Frontal cortex (tissue), 4 donors: ENCODE data around the gene SLC25A20. TPM values are rescaled to one million over a fixed set of nuclear protein-coding genes. Genes with fewer than 3 reads are reported as not detected.
"Not testable (repeated sequence)": the region's sequence is repeated elsewhere in the genome, so short reads cannot be mapped to it uniquely, and the experiment has no call there.

ENCODE experiments used
- DNase-seq, 2 donors: peaks; one replicate each; pipeline ENCODE4 v3.0.0; 2012; ENCODE audit warnings: low spot score in 2 of 2
- FAIRE-seq: peaks from 2 replicates; lab custom pipeline; 2012; peaks lifted over from hg19 to GRCh38; lab: Jason Lieb, UNC
- total RNA-seq: library from RNA; depleted of rRNA; stranded (reverse); fragments of >200 nt; gene quantifications from one replicate; pipeline ENCODE4 v1.2.3, GENCODE V29; 2014
- donor health status: control.
- donor health status: control.
- donor health status: control.

The SLC25A20 gene
- total RNA-seq, 1 donor from 2014 or later: 9.0 TPM

DNA sequence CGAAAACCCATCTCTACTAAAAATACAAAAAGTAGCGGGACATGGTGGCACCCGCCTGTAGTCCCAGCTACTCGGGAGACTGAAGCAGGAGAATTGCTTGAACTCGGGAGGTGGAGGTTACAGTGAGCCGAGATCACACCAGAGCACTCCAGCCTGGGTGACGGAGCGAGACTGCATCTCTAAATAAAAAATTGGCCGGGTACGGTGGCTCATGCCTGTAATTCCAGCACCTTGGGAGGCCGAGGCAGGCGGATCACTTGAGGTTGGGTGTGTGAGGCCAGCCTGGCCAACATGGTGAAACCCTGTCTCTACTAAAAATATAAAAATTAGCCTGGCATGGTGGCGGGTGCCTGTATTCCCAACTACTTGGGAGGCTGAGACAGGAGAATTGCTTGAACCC is 8.3 kb upstream of the SLC25A20 start:
- not testable (repeated sequence) for DNase-seq, FAIRE-seq

DNA sequence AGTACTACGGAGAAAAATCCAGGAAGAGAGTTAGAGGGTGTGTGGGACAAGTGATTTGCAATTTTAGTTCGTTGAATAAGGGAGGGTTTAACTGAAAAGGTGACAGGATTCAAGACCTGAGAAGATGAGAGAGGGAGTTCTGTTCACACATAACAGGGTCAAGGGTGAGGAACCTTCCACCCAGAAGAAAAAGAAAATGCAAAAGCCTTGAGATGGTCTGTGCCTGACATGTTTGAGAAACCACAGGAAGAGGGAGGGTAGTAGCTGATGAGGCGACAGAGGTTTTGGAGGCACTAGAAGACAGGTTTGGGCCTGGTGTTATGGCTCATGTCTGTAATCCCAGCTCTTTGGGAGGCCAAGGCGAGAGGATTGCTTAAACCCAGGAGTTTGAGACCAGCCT is 591 bp upstream of the SLC25A20 start:
- FAIRE-seq: no peak

DNA sequence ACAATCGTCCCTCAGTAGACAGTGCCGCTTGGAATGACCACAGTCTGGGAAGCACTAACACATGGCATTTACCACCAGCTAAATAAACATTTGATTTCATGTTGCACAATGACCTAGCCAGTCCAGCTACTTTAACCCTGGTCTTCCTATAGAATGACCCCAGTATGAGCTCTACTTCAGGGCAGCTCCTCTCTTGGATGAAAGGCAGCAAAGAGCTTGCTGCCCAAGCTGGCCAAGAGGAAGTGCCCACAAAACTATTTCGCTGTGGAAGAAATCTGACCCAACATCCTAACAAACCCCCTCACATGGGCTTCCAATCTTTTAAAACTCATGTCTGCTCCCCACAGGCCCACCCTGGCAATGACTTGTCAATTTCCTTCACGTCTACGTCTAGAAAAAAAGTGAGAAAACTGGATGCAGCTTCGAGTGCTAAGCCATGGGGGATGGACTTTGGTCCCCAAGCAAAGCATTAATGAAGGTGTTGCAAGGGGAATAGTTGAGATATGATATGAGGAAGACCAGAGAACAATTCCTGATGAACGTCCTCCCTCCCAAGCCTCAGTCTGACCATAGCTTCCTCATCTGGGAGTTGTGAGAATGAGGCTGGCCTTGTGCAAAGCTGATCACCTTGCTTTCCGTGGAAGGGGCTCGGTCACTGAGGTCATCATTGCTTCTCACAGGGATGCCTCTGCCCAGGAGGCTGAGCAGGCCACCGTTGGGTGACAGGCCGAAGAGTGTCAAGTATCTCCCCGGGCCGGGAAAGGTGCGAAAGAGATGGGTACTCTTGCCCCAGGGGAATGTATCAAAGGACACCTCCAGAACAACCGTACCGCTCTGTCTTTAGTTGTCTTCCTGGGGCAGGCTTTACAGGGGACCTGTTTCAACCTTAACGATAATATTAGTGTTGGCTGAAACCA is 964 bp downstream of the SLC25A20 start:
- DNase-seq (no peak), FAIRE-seq (no peak)

More for the DNA sequence above, 591 bp upstream of the SLC25A20 start:
- no peak for DNase-seq

DNA sequence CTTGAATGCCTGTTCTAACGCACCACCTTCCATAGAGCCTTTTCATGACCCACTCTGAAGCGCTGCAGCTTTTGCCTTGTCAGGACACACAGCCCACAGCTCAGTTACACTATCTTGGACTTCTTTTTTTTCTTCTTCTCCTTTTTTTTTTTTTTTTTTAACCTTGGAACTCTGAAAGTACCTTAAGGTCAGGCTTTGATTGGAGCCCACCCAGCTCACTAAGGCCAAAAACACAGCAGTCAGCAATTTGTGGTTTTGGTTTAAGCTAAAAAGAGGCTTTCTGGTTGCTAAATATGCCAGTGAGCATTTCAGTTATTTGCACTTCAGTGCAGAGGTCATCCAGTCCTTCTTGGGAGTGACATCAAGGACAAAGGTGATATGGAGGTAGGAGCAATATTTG is 1.7 kb downstream of the SLC25A20 start:
- DNase-seq: no peak
- no peak for FAIRE-seq

DNA sequence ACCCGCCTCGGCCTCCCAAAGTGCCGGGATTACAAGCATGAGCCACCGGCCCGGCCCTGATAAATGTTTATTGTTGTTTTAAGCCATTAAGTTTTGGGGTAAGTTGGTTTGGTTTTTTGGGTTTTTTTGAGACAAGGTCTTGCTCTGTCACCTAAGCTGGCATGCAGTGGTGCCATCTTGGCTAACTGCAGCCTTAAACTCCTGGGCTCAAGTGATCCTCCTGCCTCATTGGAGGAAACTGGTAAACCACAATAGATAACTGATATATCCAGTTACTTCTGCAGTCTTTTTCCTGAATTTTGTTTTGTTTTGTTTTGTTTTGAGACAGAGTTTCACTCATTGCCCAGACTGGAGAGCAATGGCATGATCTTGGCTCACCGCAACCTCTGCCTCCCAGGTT is 4.2 kb downstream of the SLC25A20 start:
- DNase-seq (no peak), FAIRE-seq (no peak)

DNA sequence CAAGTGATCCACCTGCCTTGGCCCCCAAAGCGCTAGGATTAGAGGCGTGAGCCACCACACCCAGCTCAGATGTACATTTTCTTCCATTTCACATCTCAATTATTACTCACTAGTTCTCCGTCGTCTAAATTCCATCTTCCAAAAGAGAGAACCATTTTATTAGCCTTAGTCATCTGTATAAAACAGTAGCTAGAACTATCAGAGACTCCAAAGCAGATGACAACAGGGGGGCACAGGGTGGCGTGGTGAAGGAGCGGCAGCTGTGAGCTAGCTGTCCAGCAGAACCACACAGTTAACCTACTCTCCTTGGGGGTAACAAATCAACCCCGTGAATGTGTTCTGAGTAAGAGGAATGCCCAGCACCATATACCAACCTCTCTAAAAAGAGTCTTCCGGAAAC is 7.1 kb downstream of the SLC25A20 start:
- FAIRE-seq: no peak
- no peak for DNase-seq

DNA sequence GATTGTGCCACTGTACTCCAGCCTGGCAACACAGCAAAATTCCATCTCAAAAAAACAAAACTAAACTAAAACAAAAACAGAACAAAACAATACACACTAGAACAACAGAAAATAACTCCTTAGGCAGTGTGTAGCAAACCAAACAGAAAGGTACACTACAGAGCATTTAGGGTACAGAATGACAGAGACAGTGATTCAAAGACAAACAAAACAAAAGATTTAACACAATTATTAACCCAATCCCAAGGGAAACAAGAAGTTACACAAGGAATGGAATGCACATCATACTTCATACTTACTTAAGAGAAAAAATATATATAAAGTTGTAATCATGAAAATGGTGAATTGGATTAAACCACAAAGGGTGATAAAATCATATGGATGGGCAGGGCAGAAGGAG is 12.9 kb downstream of the SLC25A20 start:
- FAIRE-seq: no peak
- no peak for DNase-seq

DNA sequence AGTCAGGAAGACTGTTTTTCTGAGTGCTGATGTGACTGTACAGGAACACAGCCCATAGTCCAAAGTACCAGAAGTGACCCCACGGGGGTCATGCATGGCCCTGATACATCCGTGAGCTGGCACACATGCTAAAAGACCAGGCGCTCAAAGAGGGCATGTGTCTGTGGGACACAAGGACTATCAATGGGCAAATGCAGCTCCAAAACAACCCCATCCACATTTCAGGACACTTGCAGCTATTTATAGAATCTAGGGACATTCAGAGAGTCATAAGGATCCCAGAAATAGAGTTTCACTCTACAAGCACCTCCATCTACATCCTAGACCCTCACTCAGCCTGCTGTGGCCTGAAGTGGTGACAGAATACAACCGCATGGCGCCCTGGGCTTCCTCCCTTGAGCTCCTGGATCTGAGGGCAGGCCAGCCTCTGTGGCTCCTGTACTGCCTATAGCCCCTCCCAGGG is 17.0 kb downstream of the SLC25A20 start:
- FAIRE-seq (no peak), DNase-seq (no peak)

DNA sequence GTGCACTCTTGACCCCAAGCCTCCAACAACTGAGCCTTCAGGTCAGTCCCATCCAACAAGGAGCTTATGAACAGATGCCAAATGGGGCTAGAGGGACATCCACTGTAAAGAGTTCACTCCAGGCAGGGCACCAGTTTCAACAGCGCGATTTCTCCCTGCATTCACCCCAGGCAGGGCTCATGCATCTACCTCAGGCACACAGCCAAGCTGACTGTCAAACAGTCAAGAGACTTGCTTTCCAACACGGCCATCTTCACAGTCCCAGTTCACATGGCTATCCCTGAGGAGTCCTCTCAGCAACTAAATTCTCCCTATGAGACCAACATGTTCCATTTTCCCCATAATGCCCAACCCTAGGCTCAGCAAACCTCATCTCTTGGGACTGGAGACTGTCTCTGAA is 17.7 kb downstream of the SLC25A20 start:
- DNase-seq: no peak
- no peak for FAIRE-seq

DNA sequence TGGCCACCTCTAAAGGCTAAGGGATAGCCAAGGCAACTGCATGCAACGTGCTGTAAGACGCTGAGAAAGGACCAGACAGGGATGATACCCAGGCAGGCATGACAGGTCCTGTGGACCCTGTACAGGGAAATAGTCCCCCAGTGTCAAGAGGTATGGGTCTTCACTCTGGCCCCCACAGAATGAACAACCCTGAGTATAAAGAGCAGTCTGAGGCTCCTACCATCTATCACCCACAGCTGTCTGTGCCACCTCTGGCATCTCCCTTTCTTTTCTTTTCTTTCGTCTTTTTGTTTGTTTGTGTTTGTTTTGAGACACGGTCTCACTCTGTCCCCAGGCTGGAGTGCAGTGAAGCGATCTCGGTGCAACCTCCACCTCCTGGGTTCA is 18.7 kb downstream of the SLC25A20 start:
- no peak for FAIRE-seq

DNA sequence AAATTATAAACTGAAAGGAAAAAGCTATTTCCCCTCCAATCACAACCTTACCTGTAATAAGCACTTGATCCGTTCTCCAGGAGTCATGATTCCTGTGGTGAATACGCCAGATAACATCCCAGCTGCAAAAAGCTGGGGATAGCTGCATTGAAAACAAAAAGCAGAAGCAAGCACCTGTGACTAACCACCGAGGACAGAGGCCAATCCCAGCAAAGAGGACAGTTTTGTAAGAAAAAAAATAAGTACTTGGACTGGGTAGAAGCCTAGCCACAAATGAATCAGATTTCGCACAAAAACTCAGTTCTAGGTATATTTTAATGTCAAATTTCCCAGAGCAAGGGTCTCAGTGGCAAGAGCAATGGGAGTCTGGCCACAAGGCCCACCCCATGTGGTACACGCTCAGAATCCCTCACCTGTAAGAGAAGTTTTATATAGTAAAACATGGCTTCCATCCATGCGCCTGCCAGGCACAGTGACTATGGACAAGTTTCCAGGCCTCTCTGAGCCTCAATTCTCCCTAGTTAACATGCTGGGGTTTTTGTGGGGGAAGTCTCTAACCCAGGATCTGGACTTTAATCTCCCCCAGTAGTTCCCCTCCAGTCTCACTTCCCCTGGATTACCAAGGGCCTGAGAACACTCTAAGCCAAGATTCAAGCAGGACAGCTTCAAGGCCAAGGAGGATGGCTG is 19.2 kb downstream of the SLC25A20 start:
- DNase-seq (no peak), FAIRE-seq (no peak)

More for the DNA sequence above, 18.7 kb downstream of the SLC25A20 start:
- no peak for DNase-seq

DNA sequence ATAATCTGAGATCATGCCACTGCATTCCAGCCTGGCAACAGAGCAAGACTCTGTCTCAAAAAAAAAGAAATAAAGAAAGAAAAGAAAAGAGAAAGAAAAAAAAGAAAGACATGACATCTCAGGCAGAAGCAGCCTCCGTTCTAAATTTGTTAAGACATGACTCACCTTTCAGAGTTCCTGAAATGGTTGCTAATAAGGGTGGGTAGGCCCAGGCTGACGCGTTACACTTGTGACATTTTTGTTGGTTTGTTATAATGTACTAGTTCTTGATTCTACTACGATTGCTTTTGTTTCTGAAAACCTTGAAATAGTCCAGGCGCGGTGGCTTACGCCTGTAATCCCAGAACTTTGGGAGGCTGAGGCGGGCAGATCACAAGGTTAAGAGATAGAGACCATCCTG is 21.0 kb downstream of the SLC25A20 start:
- FAIRE-seq: no peak
- no peak for DNase-seq

DNA sequence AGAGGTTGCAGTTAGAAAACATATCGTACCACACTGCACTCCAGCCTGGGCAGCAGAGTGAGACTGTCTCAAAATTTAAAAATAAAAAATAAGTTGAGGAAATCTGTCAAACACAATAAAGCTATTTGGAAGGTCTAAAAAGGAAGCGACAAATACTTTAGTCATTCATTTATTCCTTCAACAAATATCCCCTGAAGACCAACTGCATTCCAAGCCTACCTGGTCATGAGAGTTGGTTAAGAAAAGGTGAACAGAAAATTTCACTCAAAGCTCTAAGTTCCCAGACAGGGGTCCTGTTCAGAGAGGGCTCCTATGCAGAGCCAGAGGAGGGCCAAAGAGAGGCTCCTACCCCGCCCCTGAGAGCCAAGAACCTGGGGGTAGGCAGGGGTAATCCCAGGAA is 35.6 kb downstream of the SLC25A20 start:
- DNase-seq: no peak
- FAIRE-seq: no peak

DNA sequence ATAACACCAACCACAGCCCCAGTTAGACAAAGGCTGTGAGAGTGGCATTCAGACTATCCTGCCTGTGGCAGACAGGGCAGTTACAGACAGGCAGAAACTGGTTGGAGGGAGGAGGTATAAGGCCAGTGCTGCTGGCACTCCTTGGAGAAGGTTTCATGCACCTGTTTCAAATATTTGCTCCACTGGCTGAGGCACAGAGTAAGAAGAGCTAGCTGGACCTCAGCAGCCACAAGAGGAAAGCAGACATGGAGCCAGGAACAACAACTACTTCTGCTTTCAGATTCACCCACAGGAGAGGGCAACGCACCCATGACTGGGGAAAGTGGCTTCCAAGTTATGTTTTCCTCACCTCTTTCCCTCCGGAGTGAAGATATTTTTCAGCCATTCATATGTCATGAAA is 39.5 kb downstream of the SLC25A20 start:
- DNase-seq: no peak
- no peak for FAIRE-seq

DNA sequence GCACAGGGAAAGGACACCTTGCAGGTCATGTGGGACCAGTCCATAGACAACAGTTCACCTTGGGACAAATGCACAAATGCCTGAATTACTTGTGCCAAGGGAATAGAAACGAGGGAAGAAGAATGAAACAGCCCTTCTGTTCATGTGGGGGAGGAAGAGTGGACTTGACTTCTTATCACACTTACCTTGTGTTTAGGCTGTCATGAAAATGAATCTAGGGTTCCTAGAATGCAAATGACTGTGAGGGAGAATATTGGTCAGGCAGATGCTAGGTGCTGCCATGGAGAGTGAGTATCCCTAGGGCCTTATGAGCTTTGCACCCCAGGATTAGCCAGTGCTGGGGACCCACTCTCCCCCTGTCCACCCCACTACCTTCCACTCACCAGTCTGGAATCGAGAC is 40.0 kb downstream of the SLC25A20 start:
- DNase-seq (no peak), FAIRE-seq (no peak)

DNA sequence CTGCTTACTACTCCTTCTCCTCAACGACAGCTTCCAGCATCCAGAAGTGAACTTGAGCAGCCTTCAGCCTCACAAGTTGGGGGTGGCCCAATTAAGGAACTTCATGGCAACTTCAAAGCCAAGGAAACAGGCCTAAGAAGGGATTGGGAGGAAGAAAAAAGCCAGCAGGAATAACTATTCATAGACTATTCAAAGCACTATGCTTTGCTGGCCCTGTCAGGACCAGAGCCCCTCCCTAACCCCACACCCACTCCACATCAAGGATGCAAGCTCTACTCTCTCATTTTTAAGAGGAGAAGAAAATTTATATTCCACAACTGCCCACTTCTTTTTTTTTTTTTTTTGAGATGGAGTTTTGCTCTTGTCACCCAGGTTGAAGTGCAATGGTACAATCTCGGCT is 41.0 kb downstream of the SLC25A20 start:
- no peak for DNase-seq
- FAIRE-seq: no peak

DNA sequence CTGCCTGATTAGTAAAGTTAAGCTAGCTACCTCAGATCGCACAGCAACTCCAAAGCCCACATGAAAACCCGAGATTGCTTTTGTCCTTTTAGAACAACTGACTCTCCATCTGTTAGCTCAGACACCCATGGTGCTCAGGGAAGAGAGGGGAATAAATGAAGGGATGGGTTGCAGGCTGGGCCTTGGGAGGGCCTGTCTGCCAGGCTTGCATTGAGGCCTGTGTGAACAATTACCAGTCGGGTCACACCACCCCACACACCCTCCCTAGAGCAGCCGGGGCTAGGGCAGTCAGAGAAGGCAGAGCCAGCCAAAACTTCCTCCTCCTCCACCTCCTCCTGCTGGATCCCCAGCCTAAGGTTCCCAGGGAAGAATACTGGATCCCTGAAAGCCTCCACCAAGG is 42.2 kb downstream of the SLC25A20 start:
- DNase-seq: no peak
- no peak for FAIRE-seq

DNA sequence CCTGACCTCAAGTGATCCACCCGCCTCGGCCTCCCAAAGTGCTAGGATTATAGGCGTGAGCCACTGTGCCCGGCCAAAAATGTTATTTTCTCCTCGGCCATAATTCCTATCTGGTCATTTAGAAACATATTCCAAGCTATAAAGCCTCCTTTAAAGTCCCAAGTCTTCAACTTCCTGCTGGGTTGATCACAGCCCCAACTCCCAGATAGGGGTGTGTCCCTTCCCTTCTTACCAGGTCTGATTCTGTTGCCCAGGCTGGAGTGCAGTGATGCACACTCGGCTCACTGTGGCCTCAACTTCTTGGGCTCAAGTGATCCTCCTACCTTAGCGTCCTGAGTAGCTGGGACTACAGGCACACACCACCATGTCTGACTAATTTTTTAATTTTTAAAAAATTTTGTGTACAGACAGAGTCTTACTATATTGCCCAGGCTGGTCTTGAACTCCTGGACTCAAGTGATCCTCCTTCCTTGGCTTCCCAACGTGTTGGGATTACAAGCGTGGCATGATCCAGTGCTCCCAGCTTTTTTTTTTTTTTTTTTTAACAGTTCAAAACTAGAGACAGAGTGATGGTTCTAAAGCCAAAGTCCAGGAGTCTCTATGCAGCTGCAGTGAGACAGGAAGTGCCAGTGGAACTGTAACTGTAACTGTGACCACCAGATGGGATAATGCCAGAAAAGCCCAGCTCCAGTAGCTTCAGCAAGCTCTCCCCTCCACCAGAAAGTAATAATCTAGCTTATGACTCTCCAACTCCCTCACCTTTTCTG is 42.8 kb downstream of the SLC25A20 start:
- DNase-seq (no peak), FAIRE-seq (no peak)

DNA sequence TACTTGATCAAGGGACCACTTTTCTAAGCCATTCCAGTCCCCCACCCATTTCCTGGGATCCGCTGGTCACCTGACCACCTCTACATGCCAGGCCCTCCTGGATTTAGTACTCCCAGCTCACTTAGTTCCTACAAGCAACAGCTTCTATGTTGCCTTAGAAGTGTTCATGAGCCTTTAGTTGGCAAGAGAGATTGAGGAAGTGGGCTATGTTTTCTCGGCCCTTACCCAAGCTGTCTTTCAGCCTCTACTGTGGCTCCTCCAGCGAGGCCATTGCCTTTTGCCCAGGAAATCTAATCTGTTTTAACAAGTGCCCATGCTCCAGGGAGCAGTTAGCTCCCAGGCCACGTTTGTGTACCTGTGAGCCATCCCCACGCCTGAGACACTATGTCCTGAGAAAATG is 46.5 kb downstream of the SLC25A20 start:
- no peak for FAIRE-seq
- no peak for DNase-seq

DNA sequence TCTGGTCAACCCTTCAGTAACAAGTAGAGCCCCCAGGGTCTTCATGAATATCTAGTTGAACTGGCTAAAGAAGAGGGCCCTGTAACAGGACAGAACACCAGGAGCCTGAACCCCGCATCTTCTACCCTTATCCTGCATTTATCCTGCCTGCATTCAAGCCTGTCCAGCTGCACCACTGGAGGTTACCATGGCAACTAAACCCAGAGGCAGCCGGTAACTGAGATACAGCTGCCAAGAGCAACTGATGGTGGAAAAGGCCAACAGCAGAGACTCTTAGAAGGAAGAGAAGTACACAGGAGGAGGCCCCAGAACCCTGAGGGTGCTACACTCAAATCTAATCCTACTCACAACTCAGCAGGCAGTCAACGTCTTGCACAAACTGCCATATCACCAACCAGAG is 47.3 kb downstream of the SLC25A20 start:
- no peak for DNase-seq

More for the DNA sequence above, 47.3 kb downstream of the SLC25A20 start:
- no peak for FAIRE-seq
